GM21786 (cell line): ENCODE measurements around the gene TTF2.
"Not testable (repeated sequence)": the region's sequence is repeated elsewhere in the genome, so short reads cannot be mapped to it uniquely, and the experiment has no call there.

Experiments
- ATAC-seq: cut with Tn5 transposase; IDR thresholded peaks from one replicate; pipeline ENCODE4 v1.9.1; 2021; ENCODE audit not compliant: unreplicated experiment

The TTF2 gene

DNA sequence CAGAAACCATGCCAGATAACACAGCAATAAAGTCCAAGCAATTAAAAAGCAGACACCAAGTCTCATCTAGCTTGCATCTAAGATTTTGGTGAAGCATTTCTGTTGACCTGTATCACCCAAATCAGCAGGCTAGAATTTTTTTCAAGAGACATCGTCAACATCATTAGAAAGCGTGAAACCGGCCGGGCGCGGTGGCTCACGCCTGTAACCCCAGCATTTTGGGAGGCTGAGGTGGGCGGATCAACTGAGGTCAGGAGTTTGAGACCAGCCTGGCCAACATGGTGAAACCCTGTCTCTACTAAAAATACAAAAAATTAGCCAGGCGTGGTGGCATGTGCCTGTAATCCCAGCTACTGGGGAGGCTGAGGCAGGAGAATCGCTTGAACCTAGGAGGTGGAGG is 59.0 kb downstream of the TTF2 start:
- not testable (repeated sequence) for ATAC-seq

DNA sequence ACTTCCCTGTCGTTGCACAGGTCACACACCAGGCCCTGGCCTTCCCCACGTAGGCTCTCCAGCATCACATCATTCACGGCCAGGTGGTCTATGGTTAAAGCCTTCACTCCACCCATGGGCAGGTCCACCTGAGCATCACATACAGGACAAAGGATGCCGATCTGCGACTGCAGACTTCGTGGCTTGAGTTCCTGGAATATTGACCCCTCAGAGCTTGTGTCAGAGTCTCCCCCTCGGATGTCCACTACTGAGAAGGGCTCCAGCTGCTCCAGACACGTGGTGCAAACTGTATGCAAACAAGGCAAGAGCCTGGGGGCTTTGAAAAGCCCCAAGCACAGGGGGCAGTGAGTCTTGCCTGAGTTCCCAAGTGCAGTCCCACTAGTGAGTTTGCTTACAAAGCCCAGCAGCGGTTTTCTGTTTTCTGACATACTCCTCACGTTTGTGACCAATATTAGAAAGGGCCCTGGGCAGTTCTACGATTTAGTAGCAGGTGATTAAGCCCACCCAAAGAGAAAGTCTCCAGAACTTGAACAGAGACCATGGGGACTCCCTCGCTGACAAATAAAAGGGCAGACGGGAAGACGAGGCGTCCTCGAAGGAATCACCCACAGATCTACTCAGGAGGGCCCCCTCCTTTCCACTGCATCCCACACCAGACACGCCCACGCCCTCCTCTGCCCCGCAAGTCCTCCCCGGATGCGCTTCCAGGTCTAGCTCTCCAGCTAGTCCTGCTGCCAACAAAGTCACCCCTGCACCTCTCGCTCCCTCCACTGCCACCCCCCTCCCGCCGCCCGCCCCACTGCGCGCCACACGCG is 60.9 kb downstream of the TTF2 start:
- no peak for ATAC-seq

DNA sequence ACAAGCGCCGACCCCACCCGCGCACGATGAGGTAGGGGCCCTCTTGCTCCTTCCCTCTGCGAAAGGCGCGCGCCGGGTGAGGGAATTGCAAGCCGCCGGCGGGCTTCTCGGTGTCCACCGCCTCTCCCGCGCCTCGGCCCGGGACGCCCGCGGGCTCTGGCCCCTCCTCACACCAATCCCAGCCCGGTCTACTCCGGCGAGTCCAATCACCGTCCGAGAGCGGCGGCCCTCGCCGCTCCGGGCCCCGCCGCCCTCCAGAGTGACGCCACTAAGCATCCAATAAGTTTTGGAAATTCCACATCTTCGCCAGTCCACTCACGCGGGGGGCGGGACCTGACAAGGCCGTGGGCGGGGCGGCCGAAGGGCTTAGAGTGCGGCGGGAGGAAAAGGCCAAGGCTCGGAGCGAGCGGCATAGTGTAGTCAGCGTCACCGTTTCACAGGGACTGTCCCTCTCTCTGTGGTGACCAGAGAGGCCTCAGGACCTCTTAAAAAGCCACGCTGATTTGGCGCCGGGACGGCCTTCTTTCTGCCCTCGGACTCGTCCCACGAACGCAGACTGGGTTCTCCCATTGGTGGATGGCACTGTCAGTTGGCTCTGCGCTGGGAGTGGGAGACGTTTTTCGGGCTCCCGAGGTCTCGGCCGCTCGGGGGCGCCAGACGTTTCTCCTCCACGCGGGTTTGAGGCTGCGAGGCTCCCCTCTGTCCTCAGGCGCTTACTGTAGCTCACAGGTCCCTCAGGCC is 61.6 kb downstream of the TTF2 start, which contains the start of gene TRIM45:
TSS of gene TRIM45 (minus strand) at position 161 of the 741 bp plus-strand sequence. CDS start 548 bp downstream, outside the sequence.
- ATAC-seq = peak; percentile 86

DNA sequence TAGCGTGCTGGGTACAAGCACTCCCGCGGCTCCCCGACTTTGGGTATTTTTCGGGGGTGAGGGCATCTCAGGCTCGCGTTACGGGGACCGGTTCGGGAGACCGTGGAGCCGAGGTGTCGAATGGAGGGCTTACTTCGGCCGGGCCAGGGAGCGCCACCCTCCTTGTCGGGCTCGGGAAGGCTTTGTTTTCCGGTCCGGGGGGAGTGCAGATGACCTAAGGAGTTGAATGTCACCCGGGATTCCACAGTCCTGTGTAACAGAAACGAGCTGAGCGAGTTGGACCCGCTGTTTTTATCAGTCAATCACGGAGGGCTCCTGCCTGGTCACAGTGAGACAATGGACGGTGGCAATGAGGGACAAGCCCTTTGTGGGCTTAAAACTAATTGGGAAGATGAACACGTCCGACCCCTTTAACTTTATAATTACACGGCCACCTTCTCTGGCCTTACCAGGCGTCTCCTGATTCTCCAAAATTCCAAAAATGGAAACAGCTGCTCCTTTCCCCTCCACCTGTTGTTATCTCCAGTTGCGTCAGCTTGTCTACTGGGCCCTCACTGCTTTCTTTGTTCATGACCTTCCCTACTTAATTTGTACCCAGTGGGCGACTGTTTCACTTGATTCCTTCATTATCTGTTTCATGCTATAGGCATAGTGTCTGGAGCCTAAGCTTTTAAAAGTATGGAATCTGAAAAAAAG is 62.4 kb downstream of the TTF2 start:
- ATAC-seq = no peak

DNA sequence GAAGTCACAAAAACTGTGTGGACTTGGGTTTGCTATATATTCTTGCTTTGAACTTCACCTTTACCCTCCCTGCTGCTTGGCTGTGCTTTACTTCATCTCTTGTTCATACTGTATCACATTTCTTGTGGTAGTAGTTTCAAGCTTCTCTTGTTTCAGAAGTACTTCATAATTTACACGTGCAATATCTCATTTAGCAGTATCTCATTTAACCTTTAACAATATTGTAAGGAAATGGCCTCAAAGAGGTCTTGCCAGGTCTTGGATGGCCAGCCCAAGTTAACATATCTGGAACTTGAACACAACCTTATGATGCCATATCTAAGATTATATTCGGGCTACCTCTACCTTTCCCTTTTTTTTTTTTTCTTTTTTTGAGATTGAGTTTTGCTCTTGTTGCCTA is 63.1 kb downstream of the TTF2 start:
- no peak for ATAC-seq

DNA sequence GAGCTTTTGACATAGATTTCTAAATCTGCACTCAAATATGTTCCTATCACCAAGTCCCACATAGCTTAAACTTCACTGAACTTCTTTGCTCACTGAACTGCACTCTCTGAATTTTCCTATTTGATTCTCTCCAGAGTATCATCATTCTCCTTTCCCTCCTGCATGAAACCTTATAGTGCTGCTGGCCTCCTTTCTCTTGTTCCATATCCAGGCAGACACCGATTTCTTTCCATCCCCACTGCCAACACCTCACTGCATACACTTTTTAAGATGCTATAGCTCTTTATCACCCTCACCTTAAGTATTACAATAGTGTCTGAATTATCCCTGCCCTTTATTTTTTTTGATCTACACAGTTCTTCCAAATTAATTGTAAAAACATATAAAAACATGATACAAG is 64.5 kb downstream of the TTF2 start:
- ATAC-seq = no peak

DNA sequence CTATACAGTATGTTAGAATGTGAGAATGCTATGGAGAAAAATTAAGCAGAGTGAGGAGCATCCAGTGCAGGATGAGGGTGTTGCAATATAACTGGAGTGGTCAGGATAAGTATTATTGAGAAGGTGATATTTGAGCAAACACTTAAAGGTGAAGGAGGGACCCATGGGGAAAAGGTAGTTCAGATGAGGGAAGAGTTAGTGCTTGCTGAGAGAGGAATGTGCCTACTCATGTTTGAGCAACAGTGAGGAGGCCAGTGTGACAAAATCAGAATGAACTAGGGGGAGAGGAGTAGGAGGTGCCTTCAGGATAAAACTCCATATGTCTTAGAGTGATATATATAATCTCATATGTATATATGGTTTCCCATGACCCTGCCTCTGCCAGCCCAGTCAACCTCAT is 67.7 kb downstream of the TTF2 start:
- no peak for ATAC-seq

DNA sequence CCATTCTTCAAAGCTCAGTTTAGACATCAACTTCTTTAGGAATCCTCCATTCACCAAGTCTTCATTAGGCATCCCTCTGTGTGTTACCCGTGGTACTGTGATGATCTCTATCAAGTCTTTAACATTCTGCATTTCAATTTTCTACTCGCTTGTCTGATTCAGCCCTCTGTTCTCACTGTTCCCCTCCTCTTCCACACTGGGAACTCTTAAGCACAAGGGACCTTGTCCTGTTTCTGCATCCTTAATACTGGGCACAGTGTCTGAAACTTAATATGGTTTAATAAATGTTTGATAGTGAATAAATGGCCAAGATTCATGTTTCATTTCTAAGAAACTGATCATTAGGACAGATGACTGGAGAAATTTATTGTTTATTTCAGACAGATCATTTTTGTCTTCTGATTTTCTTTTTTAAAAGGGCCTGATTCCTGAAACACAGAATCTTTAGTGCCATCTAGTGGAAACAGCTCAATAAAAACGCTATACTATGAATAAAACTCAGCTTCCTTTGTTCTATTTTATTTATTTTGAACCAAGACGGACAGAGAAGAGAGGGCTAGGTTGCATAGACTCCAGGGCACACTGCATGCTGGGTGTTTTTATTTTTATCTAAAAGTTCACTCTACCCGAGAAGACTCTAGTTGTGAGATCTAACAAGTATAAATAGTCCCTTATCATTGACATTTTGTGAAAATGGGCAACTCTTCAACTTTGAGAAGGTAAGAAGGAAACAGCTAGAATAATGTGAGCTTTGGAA is 68.4 kb downstream of the TTF2 start:
- no peak for ATAC-seq

DNA sequence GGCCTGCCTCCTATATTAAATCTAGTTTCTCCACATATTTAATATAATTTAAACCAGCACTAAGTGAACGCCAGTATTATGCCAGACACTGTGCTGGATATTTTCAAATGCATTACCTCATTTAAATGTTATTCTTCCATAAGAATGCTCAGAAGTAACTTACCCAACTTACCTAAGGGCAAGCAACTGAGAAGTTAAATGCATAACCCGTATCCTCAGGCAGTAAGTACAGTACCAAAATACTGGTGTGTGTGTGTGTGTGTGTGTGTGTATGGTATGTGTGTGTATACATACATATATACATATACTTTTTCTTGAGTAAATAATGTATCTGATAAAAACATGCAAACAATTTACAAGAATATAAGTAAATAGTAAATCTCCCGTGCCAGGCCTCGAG is 70.4 kb downstream of the TTF2 start:
- ATAC-seq = no peak

DNA sequence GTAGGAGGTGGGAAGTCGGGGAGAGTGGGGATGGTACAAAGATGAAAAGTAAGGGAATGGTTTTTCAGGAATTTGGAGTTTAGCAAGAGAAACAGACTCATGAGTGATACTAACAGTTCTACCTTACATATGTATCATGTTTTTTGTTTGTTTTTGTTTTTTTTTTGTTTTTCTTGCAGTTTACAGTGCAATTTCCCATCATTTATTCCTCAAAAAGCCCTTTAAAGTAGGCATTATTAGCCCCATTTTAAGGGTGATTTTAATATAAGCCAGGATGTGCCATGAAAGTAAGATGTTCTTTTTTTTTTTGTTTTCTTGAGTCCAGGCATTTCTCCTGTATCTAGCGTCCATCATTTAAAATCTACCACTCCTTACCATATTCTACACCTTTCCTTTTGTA is 75.2 kb downstream of the TTF2 start:
- no peak for ATAC-seq

DNA sequence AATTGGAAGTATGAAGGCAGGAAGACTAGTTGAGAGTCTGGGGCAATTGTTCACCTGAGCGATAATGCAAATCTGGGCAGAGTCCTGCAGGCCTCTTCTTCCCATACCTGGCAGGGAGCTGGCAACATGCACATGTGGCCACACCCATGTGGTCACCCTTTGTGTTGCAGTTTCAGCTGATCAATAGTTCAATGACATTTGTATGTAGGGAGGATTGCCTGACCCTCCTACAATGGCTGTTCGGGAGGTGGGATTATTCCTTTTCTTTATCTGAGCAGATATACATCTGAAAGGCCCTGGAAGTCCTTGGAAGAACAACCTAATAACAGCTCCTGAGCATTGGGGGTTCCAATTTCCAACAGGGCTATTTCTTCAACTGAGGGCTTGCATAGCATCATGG is 76.6 kb downstream of the TTF2 start:
- ATAC-seq = no peak

DNA sequence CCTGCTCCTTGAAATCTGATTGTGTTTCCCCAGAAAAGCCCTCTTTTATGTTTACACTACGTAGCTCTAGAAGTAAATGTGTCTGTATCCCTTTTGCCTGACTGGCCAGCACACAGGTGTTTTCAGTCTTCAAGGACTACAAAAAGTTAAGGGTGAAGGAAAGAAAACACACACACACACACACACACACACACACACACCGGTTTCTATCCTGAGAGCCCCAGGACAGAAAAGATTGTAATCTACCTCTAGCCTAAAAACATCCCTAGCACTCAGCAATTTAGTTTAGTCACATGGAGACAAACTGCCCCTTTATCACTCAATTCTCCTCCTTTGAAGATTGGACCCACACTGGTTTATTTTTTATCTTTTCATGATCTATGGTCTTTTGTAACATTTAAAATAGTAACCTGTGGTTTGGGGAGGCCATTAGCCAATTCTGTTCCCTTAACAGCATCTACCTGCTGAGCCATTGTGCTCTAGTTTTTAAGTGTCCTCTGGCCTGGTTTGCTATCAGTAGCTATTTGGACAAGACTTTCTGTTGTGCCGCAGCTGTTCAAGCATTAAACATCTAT is 77.2 kb downstream of the TTF2 start:
- no peak for ATAC-seq

DNA sequence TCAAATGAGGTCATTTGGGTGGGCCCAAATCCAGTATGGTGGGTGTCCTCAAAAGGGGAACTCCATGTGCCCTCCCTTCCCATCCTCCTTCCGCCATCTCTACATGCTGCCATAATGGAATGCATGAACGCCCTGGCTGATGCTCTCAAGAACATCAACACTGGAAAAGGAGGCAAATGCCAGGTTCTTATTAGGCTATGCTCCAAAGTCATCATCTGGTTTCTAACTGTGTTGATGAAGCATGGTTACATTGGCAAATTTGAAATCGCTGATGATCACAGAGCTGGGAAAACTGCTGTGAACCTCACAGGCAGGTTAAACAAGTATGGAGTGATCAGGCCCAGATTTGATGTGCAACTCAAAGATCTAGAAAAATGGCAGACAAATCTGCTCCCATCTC is 78.0 kb downstream of the TTF2 start:
- no peak for ATAC-seq

DNA sequence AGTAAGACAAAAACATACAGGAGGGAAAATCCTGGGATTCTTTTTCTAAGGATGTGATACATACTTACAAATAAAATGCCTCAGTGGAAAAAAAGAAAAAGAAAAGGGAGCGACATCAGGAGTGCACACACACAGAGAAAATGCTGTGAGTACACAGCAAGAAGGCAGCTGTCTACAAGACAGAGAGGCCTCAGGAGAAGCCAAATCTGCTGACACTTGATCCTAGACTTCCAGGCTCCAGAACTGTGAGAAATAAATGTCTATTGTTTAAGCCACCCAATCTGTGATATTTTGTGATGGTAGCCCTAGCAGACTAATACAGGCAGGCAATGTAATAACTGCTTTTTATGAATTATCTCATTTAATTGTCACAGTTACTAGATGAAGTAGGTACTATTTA is 78.4 kb downstream of the TTF2 start:
- no peak for ATAC-seq

DNA sequence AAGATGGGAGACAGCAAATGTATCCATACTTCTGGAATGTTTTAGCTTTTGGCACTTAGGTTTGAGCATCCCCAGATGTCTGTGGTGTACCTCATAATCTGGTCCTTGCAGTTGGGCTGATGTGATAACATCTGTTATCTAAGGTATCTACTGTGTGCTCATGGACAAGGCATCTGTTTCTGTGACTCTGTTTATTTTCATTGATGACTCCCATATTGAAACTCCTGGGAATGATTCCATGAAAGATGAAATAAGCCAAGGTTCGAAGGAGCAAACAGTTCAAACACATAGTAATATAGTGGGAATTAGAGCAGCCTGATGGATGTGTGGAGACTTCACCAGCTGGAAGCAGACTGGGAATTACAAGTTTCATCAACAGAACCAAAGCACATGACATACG is 82.1 kb downstream of the TTF2 start:
- no peak for ATAC-seq

DNA sequence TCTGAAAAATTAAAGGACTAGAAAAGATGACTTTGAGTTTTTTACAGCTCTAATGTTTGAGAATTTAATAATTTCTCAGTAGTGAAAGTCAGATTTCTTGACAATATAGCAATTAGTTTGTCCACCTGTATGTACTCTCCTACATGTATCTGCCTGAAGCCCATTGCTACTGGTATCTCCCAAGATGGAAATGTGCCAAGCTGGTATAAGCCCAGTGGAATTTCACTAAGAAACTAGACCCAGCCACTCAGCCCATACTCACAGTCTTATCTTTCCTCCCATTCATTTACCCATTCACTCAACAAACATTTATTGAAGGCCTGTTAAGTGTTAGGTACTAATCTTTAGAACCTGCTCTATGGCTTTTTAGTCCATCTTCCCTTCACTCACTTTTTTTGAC is 83.0 kb downstream of the TTF2 start:
- no peak for ATAC-seq

DNA sequence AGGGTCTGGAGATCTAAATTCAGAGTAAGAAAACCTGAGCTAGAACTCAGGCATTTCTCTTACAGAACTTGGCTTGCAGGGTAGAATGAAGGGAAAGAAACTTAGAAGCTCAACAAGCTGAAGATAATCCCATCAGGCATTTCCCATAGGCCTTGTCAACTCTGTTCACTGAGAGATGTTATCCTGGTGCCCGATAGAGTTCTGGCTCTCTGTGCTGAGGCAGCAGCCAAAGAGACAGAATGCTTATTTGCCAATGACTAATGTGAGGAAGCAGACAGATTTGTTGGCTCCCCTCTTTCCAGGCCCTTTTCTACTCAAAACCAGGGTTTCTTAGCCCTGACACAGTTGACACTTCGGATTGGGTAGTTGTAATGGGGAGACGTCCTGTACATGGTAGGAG is 83.7 kb downstream of the TTF2 start:
- no peak for ATAC-seq

DNA sequence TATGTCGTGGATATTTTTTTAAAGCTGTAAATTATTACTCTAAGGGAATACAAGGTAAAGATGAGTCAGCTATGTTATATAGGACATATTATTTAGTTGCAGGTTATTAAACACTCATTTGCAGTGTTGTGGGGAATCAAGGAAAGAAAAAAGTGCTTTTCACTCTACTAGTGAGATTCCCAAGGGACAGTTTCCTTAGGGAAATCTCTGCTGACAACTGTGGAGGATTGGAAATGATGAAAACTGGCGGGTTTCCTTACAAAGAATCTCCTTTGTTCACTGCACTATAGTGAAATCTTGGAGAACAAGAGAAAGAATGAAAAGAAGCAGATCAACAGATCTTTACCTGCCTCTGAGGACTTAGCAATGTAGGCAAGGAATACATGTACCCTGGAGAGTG is 85.9 kb downstream of the TTF2 start:
- no peak for ATAC-seq

DNA sequence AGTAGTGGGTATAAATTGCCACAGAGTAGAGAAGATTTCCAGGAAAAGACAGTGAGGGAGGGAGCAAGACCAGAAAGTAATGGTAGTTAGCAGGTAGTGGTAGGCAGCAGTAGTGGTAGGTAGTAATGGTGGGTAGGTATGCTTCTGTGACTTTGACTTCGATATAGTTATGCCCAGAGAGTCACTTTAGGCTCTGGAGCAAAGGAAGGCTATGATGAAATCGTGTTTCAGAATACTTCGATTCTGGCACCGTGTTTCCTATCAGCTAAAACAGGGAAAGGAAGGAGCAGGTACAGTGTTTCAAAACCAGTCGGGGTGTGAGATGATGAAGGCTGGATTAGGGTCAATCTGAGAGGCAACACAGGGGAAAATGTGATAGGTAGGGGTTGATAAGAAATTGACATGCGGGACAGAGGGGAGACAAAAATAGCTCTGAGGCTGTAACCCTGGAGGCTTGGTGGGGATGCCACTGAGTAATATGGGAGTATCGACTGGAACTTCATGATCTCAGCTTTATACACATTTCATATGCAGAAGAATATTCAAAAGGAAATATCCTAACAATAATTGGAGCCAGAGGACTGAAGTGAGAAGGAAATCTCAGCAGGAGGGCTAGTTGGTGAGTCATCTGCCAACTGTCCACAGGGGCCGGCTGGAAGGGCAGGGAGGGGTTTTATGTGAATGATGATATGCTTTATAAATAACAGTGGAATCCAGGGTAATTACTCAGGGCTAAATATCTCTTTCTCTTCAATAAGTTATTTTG is 86.6 kb downstream of the TTF2 start:
- ATAC-seq = no peak

DNA sequence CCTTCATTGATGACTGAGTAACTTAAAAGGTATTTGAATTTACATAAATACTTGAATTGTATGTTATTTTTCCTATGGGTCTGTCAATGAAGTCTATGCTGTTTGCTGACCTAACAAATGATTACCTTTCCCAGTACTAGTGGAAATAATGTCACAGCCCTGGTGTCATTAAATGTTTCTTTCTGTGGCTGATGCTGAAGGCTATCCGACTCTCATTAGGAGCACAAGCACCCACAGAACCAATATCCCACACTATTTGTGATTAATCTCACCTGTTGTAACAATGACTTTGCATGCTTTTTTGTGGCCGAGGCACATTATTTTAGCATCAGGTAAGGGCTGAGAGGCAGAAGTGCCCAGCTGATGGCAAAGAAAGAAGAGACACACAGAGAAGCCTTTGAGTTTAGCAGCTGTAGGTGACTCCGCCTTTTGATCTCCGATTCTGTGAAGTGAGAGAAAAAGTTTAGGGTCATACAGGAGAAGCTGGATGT is 87.3 kb downstream of the TTF2 start:
- no peak for ATAC-seq
